CD4-positive, alpha-beta memory T cell (primary cell): ENCODE measurements around the gene NEO1. TPM values are rescaled to one million over a fixed set of nuclear protein-coding genes. Genes with fewer than 3 reads are reported as not detected.

Experiments
- CTCF ChIA-PET: fragments of 350-600 bp; sonication (Branson Sonifier 250); formaldehyde crosslinking; loops from one replicate; lab custom pipeline; 2021; ENCODE audit warnings: inconsistent platforms; ENCODE audit not compliant: partially characterized antibody; lab: Charles Lee
- POLR2A ChIA-PET: fragments of 350-600 bp; sonication (Branson Sonifier 250); formaldehyde crosslinking; loops from one replicate; lab custom pipeline; 2021; ENCODE audit not compliant: partially characterized antibody; lab: Charles Lee
- DNase-seq, 5 donors: peaks; one replicate each; pipeline versions ENCODE4 v3.0.0 to v3.0.0-alpha.2; 2020 to 2022; ENCODE audit warnings: mixed read lengths in 1 of 5
- H3K27ac ChIP-seq: one replicate; pipeline ENCODE4 v1.7.0; 2013; ENCODE audit warnings: low read depth, low read length
- H3K27me3 ChIP-seq: 2 replicates; pipeline ENCODE4 v1.7.0; 2013; ENCODE audit warnings: mild to moderate bottlenecking, low read length, moderate library complexity; ENCODE audit not compliant: insufficient read depth
- H3K36me3 ChIP-seq: 2 replicates; pipeline ENCODE4 v1.7.0; 2013; ENCODE audit warnings: mild to moderate bottlenecking, low read length, moderate library complexity; ENCODE audit not compliant: insufficient read depth
- H3K4me1 ChIP-seq: 2 replicates; pipeline ENCODE4 v1.7.0; 2013; ENCODE audit warnings: mild to moderate bottlenecking, low read length, moderate library complexity; ENCODE audit not compliant: insufficient read depth
- H3K4me3 ChIP-seq, 2 donors: one replicate each; pipeline ENCODE4 v1.7.0; 2013; ENCODE audit warnings: low read length in 2 of 2, mild to moderate bottlenecking in 1 of 2
- H3K9me3 ChIP-seq, 2 donors: one replicate each; pipeline ENCODE4 v1.7.0; 2013; ENCODE audit warnings: low read length in 2 of 2, control low read depth in 1 of 2; ENCODE audit not compliant: control insufficient read depth in 1 of 2
- H3K27ac Mint-ChIP-seq, 7 donors: one replicate each; pipeline ENCODE4 v1.8.0; 2020 to 2021; ENCODE audit warnings: mixed read lengths in 7 of 7, mild to moderate bottlenecking in 6 of 7, inconsistent platforms in 3 of 7, moderate library complexity in 3 of 7
- H3K27me3 Mint-ChIP-seq, 2 donors: one replicate each; pipeline ENCODE4 v1.8.0; 2020 to 2021; ENCODE audit warnings: mixed read lengths in 2 of 2
- H3K36me3 Mint-ChIP-seq, 2 donors: one replicate each; pipeline ENCODE4 v1.8.0; 2020 to 2021; ENCODE audit warnings: mixed read lengths in 2 of 2, inconsistent platforms in 1 of 2, mild to moderate bottlenecking in 1 of 2
- H3K4me1 Mint-ChIP-seq, 4 donors: one replicate each; pipeline ENCODE4 v1.8.0; 2020 to 2021; ENCODE audit warnings: mixed read lengths in 4 of 4, mild to moderate bottlenecking in 1 of 4
- H3K4me3 Mint-ChIP-seq, 8 donors: one replicate each; pipeline ENCODE4 v1.8.0; 2020 to 2021; ENCODE audit warnings: mixed read lengths in 8 of 8, mild to moderate bottlenecking in 7 of 8, moderate library complexity in 6 of 8, inconsistent platforms in 3 of 8
- H3K9me3 Mint-ChIP-seq, 8 donors: one replicate each; pipeline ENCODE4 v1.8.0; 2020 to 2021; ENCODE audit warnings: mixed read lengths in 8 of 8, mild to moderate bottlenecking in 5 of 8, inconsistent platforms in 3 of 8, moderate library complexity in 1 of 8
- intact Hi-C: fragments of 100-400 bp; cut with micrococcal nuclease; formaldehyde crosslinking; loops from one replicate; pipeline ENCODE4 v1.15.1; 2023
- polyA plus RNA-seq, 2 donors: library from polyadenylated mRNA; unstranded; fragments of 300-500 nt; fragmentation: Illumina TruSeq; gene quantifications; one replicate each; pipeline ENCODE4 v1.2.3, GENCODE V29; 2021
- total RNA-seq, 2 experiments: library from RNA; stranded (reverse); gene quantifications; one replicate each; pipeline ENCODE4 v1.2.3, GENCODE V29; 2021

NEO1 gene
- total and polyA plus RNA-seq, 4 experiments from 2014 or later: 1.9 to 15.7 (median 9.3) TPM

GRCh38 chr15:73054417-73054953, 2.2 kb downstream of the NEO1 start:
- Mint-ChIP-seq H3K9me3 (no peaks in the 10 kb centered on the region), H3K27me3 (peaks cover 0 to 2% of the 10 kb centered on the region in 2 donors), H3K36me3 (peaks cover 0 to 7% of the 10 kb centered on the region in 2 donors), H3K27ac (no peak overlapping the region), H3K4me3 (no peak overlapping the region), H3K4me1 (peaks cover 9 to 14% (median 11%) of the 10 kb centered on the region in 4 donors)
- DNase-seq: peak in 1 of 5 donors; percentile 31
- POLR2A ChIA-PET: interaction anchor here (0.6 kb wide), 1 partner anchor 335 kb away, joined by 3 read pairs; no protein-coding TSS in a partner anchor
- CTCF ChIA-PET: interaction anchor here (2.4 kb wide), 1 partner anchor 28 kb away, joined by 8 read pairs; no protein-coding TSS in a partner anchor
- Histone ChIP-seq H3K27ac (no peak overlapping the region), H3K9me3 (no peaks in the 10 kb centered on the region), H3K4me1 (peaks cover 11% of the 10 kb centered on the region), H3K27me3 (no peaks in the 10 kb centered on the region), H3K36me3 (no peaks in the 10 kb centered on the region), H3K4me3 (no peak overlapping the region)
- intact Hi-C loops: loop anchor here (5.0 kb wide), 4 partner anchors 188 to 937 kb away; partner anchors contain the start of genes BBS4, HIGD2B, MYO9A and SENP8

- no peak for DNase-seq
- H3K4me3 ChIP-seq: no peak overlapping the region
- Mint-ChIP-seq H3K27me3 (peaks cover 0 to 2% of the 10 kb centered on the region in 2 donors), H3K9me3 (no peaks in the 10 kb centered on the region), H3K36me3 (peaks cover 0 to 5% of the 10 kb centered on the region in 2 donors), H3K4me1 (peaks cover 7 to 9% (median 7%) of the 10 kb centered on the region in 4 donors), H3K27ac (no peak overlapping the region), H3K4me3 (no peak overlapping the region)
- H3K9me3 ChIP-seq: no peaks in the 10 kb centered on the region
- no peaks in the 10 kb centered on the region for H3K36me3 ChIP-seq
- POLR2A ChIA-PET: interaction anchor here (0.5 kb wide), 1 partner anchor 30 kb away, joined by 3 read pairs; no protein-coding TSS in a partner anchor
- intact Hi-C loops: no loop called here
- CTCF ChIA-PET: interaction anchor here (1.1 to 1.8 kb wide), 2 partner anchors 189 to 335 kb away, joined by 3 to 5 read pairs; no protein-coding TSS in a partner anchor
- no peak overlapping the region for H3K27ac ChIP-seq
- H3K27me3 ChIP-seq: no peaks in the 10 kb centered on the region
- H3K4me1 ChIP-seq: peaks cover 11% of the 10 kb centered on the region
Measured at GRCh38 chr15:73056460-73056859, 4.2 kb downstream of the NEO1 start.

- Mint-ChIP-seq H3K4me1 (peaks cover 1 to 2% (median 1%) of the 10 kb centered on the region in 4 donors), H3K9me3 (no peaks in the 10 kb centered on the region), H3K4me3 (no peak overlapping the region), H3K27ac (no peak overlapping the region), H3K36me3 (no peaks in the 10 kb centered on the region), H3K27me3 (peaks cover 0 to 2% of the 10 kb centered on the region in 2 donors)
- no peak overlapping the region for H3K4me3 ChIP-seq
- intact Hi-C loops: no loop called here
- H3K4me1 ChIP-seq: peaks cover 6% of the 10 kb centered on the region
- H3K27me3 ChIP-seq: no peaks in the 10 kb centered on the region
- H3K36me3 ChIP-seq: no peaks in the 10 kb centered on the region
- POLR2A ChIA-PET: no interaction called here
- no peak for DNase-seq
- no peaks in the 10 kb centered on the region for H3K9me3 ChIP-seq
- CTCF ChIA-PET: no interaction called here
- H3K27ac ChIP-seq: no peak overlapping the region
Measured at GRCh38 chr15:73058437-73058836, 6.2 kb downstream of the NEO1 start.

- Histone ChIP-seq H3K4me3 (no peak overlapping the region), H3K9me3 (no peaks in the 10 kb centered on the region), H3K27me3 (no peaks in the 10 kb centered on the region), H3K4me1 (no peaks in the 10 kb centered on the region), H3K27ac (no peak overlapping the region), H3K36me3 (no peaks in the 10 kb centered on the region)
- no peak overlapping the region for H3K27ac Mint-ChIP-seq
- H3K27me3 Mint-ChIP-seq: no peaks in the 10 kb centered on the region
- CTCF ChIA-PET: no interaction called here
- no peaks in the 10 kb centered on the region for H3K36me3 Mint-ChIP-seq
- H3K9me3 Mint-ChIP-seq: no peaks in the 10 kb centered on the region
- H3K4me1 Mint-ChIP-seq: peaks cover 0 to 4% (median 1%) of the 10 kb centered on the region in 4 donors
- POLR2A ChIA-PET: no interaction called here
- no peak for DNase-seq
- H3K4me3 Mint-ChIP-seq: no peak overlapping the region
- intact Hi-C loops: no loop called here
Measured at GRCh38 chr15:73065114-73065513, 12.9 kb downstream of the NEO1 start.

GRCh38 chr15:73069109-73069508, 16.8 kb downstream of the NEO1 start:
- H3K9me3 Mint-ChIP-seq: no peaks in the 10 kb centered on the region
- H3K36me3 Mint-ChIP-seq: no peaks in the 10 kb centered on the region
- no peak for DNase-seq
- H3K4me1 Mint-ChIP-seq: peaks cover 0 to 4% (median under 1%) of the 10 kb centered on the region in 4 donors
- H3K27me3 Mint-ChIP-seq: no peaks in the 10 kb centered on the region
- H3K27ac ChIP-seq: no peak overlapping the region
- no peak overlapping the region for H3K4me3 ChIP-seq
- intact Hi-C loops: no loop called here
- no peaks in the 10 kb centered on the region for H3K9me3 ChIP-seq
- H3K4me1 ChIP-seq: no peaks in the 10 kb centered on the region
- no peak overlapping the region for H3K27ac Mint-ChIP-seq
- H3K36me3 ChIP-seq: no peaks in the 10 kb centered on the region
- POLR2A ChIA-PET: no interaction called here
- no peaks in the 10 kb centered on the region for H3K27me3 ChIP-seq
- CTCF ChIA-PET: no interaction called here
- H3K4me3 Mint-ChIP-seq: no peak overlapping the region

- Histone ChIP-seq H3K4me1 (no peaks in the 10 kb centered on the region), H3K4me3 (no peak overlapping the region), H3K27ac (no peak overlapping the region), H3K9me3 (no peaks in the 10 kb centered on the region), H3K36me3 (no peaks in the 10 kb centered on the region), H3K27me3 (no peaks in the 10 kb centered on the region)
- H3K9me3 Mint-ChIP-seq: no peaks in the 10 kb centered on the region
- no peaks in the 10 kb centered on the region for H3K4me1 Mint-ChIP-seq
- intact Hi-C loops: loop anchor here (5.0 kb wide), 1 partner anchor 1056 kb away; no protein-coding TSS in a partner anchor
- no peak for DNase-seq
- POLR2A ChIA-PET: no interaction called here
- H3K27ac Mint-ChIP-seq: no peak overlapping the region
- no peak overlapping the region for H3K4me3 Mint-ChIP-seq
- CTCF ChIA-PET: no interaction called here
- H3K27me3 Mint-ChIP-seq: no peaks in the 10 kb centered on the region
- no peaks in the 10 kb centered on the region for H3K36me3 Mint-ChIP-seq
Measured at GRCh38 chr15:73072894-73073293, 20.6 kb downstream of the NEO1 start.

- ChIA-PET POLR2A (no interaction called here), CTCF (no interaction called here)
- Histone ChIP-seq H3K27me3 (no peaks in the 10 kb centered on the region), H3K36me3 (no peaks in the 10 kb centered on the region), H3K9me3 (no peaks in the 10 kb centered on the region), H3K4me1 (no peaks in the 10 kb centered on the region), H3K4me3 (no peak overlapping the region), H3K27ac (no peak overlapping the region)
- no peaks in the 10 kb centered on the region for H3K9me3 Mint-ChIP-seq
- intact Hi-C loops: loop anchor here (5.0 kb wide), 1 partner anchor 1057 kb away; no protein-coding TSS in a partner anchor
- H3K27me3 Mint-ChIP-seq: no peaks in the 10 kb centered on the region
- no peaks in the 10 kb centered on the region for H3K36me3 Mint-ChIP-seq
- no peak overlapping the region for H3K4me3 Mint-ChIP-seq
- peaks cover 0 to 1% (median under 1%) of the 10 kb centered on the region in 4 donors for H3K4me1 Mint-ChIP-seq
- DNase-seq: no peak
- H3K27ac Mint-ChIP-seq: no peak overlapping the region
Measured at GRCh38 chr15:73074241-73074640, 22.0 kb downstream of the NEO1 start.
